Hindlimb muscle (tissue), 1 donor: Measurements from ENCODE around the gene C17orf114.

Experiments used
- DNase-seq: peaks from one replicate; pipeline ENCODE4 v3.0.0-alpha.2; 2013

C17orf114 gene

GRCh38 chr17:4822835-4823234, 20.7 kb upstream of the C17orf114 start:
- DNase-seq: no peak

GRCh38 chr17:4818276-4818675, 16.1 kb upstream of the C17orf114 start:
- DNase-seq: no peak

DNA sequence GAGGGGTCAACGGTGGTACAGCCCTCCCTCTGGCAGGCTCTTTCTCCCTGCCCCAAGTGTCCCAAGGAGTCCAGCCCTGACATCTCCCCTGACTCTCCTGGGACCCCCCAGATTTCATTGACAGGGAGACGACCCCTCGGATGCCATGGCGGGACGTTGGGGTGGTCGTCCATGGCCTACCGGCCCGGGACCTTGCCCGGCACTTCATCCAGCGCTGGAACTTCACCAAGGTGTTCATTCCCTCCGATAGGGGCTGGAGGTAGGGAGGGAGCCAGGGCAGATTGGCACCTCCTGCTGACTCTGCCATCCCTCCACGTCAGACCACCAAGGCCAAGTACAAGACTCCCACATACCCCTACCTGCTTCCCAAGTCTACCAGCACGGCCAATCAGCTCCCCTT, 14.7 kb upstream of the C17orf114 start:
- DNase-seq: no peak

DNA sequence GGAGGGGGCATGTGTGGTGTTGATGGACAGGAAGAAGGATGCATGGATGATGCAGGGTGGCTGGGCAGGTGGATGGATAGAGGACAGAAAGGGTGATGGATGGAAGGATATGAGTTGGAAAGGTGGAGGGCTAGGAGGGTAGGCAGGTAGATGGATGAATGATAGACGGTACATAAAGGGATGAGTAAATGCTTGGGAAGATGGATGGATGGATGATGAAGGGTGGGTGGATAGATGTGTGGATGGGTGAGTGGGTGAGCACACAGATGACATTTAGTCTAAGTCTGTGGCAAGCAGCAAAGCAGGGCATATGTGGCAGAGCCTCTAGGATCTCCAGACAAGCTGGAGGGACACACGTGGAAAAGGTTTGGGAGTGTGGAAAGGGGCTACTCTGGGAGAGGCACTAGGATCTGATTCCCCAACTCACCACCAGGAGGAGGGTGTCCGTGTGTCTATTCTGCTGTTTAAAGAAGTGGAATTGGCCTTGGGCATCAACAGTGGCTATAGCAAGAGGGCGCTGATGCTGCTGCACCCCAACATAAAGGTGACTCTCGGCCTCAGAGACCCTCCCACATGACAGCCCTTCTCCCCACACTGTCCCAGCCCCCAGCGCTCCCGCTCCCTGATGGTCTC, 13.0 kb upstream of the C17orf114 start:
- DNase-seq: no peak

DNA sequence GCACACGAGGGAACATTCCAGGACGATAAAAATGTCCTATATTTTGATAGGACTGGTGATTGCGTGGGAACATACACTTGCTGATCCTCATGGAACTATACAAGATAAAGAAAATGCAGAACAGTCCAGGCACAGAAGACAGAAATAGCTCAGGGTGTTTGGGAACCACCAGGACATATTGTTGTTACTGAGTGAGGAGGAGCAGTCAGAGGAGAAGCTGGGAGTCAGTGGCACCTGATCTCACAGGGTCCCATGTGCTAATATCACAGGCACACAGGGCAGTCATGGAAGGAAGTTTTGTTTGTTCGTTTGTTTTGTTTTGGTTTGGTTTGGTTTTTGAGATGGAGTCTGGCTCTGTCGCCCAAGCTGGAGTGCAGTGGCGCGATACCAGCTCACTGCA, 10.6 kb upstream of the C17orf114 start:
- no peak for DNase-seq

DNA sequence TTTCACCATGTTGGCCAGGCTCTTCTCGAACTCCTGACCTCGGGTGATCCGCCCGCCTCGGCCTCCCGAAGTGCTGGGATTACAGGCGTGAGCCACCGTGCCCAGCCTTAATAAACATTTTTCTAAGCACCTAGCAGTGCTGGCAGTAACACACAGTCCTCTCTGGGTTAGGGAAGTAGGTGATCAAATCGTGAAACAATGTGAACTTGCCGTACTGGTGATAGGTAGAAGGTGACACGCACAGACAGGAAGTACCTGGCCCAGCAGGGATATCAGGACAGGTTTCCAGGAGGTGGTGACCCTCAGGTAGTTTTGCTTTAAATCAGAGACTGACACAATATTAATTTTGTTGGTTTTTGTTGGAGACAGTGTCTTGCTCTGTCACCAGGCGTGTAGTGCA, 9.3 kb upstream of the C17orf114 start:
- DNase-seq: no peak

- no peak for DNase-seq
Measured at GRCh38 chr17:4810696-4811290, 8.7 kb upstream of the C17orf114 start.

GRCh38 chr17:4808378-4808767, 6.2 kb upstream of the C17orf114 start:
- DNase-seq: peak; percentile 62

DNA sequence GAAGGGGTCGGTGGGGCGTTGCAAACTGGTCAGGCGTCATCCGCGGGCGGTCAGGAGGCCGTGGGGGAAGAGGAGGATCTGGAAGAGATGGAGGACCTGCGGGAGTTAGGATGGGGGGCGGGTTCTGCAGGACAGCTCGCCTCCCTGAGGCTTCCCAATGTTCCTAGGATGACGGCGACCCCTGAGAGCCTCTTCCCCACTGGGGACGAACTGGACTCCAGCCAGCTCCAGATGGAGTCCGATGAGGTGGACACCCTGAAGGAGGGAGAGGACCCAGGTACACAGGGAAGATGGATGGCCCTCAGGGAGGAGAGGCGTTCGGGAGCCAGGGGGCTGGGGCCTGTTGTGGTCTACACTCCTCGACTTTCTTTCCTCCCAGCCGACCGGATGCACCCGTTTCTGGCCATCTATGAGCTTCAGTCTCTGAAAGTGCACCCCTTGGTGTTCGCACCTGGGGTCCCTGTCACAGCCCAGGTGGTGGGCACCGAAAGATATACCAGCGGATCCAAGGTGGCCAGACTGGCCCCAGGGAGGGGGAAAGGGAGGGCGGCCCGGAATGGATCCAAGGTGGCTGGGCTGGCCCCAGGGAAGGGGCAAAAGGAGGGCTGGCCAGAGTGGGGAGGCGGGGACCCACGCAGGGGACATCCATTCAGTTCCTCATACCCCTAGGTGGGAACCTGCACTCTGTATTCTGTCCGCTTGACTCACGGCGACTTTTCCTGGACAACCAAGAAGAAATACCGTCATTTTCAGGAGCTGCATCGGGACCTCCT, 5.7 kb upstream of the C17orf114 start:
- DNase-seq: peak; percentile 17

GRCh38 chr17:4806777-4807604, 4.9 kb upstream of the C17orf114 start, which contains the start of gene PLD2:
PLD2 (plus strand) TSS chr17:4807152; CDS start chr17:4807773, 621 bp downstream.
- DNase-seq: peak; percentile 90

DNA sequence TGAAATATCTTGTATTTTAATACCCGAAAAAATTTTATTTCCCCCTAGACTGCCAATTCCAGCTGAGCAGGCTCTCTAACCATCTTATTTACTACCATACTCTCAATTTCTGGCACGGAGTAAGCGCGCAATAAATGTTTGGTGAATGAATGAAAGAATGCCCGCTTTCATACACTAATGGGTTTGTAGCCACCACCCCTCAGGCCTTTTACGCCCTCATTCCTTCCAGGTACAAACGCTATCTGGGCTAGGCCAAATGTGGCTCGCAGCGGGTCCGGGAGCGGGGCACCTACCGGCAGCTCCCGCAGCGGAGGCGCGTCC, 4.3 kb upstream of the C17orf114 start:
- DNase-seq: no peak

DNA sequence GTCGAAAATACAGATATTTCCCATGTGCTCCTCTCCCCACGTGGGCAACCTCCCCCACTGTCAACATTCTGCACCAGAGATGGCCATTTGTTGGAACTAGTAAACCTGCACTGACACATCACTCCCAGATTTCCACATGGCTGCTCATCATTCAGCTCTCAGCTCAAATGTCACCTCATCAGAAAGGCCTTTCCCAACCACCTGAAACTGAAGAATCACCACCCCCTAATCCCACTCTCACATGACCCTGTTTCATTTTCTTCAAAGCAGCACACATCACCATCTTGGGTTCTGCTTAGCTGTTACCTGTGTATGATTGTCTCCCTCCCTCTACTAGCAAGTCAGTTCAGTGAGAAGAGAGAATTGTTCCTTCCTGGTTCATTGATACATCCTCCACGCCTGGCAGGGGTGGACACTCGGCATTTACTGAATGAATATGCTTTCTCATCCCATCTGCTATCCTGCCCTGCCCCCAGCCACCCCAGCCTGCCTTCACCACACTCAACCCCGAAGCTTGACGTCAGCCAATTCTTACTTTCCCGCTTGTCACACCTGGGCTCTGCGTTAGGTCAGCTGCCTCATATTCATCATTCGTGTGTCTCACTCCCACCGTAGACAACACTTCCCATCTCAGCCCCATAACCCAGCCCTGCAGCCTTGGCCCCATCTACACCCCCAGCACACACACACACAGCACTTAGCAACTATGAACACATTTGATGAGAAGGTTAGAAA, 1.5 kb downstream of the C17orf114 start:
- DNase-seq: no peak

- DNase-seq: no peak
Measured at GRCh38 chr17:4796552-4796920, 5.6 kb downstream of the C17orf114 start.

GRCh38 chr17:4795168-4795567, 7.0 kb downstream of the C17orf114 start:
- no peak for DNase-seq

DNA sequence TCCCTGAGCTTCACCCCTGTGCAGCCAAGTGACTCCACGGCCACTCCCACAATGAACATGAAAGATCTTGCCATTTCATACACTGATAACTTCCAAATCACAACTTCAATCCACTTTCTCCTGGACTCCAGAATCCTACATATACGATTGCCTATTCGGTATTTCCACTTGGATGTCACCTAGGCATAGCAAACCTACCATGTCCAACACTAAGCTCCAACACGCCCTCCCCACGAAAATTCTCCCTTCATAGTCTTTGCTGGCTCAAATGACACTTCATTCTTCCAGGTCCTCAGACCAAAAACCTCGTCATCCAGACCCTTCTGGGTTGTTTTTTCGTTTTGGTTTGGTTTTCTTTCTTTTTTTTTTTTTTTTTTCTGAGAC, 11.4 kb downstream of the C17orf114 start:
- no peak for DNase-seq

DNA sequence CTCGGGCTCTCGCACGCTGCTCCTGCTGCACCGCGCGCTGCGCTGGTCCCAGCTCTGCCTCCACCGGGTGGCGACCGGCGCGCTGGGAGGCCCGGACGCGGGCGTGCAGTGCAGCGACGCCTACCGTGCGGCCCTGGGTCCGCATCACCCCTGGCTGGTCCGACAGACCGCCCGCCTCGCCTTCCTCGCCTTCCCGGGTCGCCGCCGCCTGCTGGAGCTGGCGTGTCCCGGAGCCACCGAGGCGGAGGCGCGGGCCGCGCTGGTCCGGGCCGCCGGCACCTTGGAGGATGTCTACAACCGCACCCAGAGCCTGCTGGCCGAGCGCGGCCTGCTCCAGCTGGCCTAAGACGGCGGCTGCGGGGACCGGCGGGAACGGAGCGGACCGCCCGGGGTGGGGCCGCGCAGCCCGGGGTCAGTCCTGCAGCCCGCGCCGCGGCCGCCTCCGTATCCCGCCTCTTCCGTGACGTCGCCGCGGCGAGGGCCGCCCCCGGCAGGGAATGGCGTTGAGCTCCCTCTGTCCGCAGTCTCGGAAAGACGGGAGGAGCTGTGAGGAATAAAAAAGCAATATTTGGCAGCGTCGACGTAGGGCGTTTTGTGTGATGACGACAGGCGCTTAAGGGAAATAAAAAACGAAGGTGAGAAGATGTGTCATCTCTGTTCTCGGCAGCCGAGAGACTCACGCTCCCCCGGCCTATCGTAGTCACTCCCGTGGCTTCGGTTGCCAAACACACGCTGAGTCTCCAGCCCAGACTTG, 12.0 kb downstream of the C17orf114 start:
- DNase-seq: peak; percentile 92

- DNase-seq: no peak
Measured at GRCh38 chr17:4789701-4789950, 12.5 kb downstream of the C17orf114 start.

DNA sequence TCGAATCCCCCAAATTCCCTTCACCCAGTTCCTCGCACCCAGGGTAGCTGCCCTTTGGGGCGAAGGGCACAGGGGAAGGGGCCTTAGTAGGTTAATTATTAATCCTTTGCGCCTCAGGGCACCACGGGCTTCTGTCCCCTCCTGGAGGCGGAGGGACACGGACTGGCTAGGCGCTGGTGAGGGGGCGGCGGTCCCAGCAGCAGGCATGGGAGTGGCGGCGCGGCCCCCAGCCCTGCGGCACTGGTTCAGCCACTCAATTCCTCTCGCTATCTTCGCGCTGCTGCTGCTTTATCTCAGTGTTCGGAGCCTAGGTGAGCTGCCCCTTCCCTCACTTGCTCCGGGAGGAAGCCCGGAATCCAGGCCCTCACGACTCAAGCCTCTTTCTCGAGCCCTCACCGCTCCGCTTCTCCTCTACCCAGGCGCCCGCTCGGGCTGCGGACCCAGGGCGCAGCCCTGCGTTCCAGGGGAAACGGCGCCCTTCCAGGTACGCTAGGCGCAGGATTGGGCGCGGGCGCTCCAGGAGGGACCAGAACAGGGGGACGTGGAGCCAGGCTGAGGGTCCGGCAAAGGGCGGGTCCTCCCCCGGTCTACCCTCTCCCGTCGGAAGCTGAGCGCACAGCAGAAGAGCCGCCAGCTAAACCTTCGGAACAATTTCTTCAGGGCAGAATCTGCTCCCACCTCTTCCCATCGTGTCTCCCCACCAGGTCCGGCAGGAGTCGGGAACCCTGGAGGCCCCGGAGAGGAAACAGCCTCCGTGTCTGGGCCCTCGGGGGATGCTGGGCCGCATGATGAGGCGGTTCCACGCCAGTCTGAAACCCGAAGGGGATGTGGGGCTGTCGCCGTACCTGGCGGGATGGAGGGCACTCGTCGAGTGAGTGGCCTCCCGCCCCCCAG, 13.1 kb downstream of the C17orf114 start, which contains the start of gene GLTPD2:
Gene GLTPD2 (plus strand): TSS at position 158 of the 894 bp plus-strand sequence. CDS start 48 bp downstream, at position 206.
- DNase-seq: no peak

- DNase-seq: no peak
Measured at GRCh38 chr17:4788159-4788806, 13.8 kb downstream of the C17orf114 start.

- DNase-seq: no peak
Measured at GRCh38 chr17:4786516-4786915, 15.6 kb downstream of the C17orf114 start.
